Erythroblast (primary cell): ENCODE results near the gene DEGS1.

Source experiments
- GATA1 ChIP-seq: IDR thresholded peaks from 2 replicates; pipeline ENCODE4 v1.6.1; 2011; ENCODE audit warnings: low read depth, mild to moderate bottlenecking, control low read depth, low read length, moderate library complexity
- POLR2A ChIP-seq: IDR thresholded peaks from 2 replicates; pipeline ENCODE4 v1.6.1; 2011; ENCODE audit warnings: mild to moderate bottlenecking, low read length

DNA sequence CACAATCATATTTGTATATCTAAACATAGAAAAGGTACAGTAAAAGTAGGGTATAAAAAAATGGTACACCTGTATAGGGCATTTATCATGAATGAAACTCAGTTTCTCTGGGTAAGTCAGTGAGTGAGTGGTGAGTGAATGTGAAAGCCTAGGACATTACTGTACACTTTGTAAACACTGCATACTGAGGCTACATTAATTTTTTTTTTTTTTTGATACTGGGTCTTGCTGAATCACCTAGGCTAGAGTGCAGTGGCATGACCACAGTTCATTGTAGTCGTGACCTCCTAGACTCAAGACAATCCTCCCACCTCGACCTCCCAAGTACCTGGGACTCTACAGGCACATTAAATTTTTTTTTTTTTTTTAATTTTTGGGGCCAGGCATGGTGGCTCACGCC, 41.3 kb upstream of the DEGS1 start:
- no peak for TF ChIP-seq POLR2A
- no peak for TF ChIP-seq GATA1
